Keratinocyte (primary cell): Measurements from ENCODE around the gene SERGEF.

Source experiments
- CTCF ChIP-seq, 3 experiments: IDR thresholded peaks in 1 of 3; conservative IDR thresholded peaks in 1 of 3; optimal IDR thresholded peaks in 1 of 3; 2 replicates in 2 of 3; 3 replicates in 1 of 3; pipeline versions ENCODE3 to v1.5.1; 2011; ENCODE audit warnings: low read length in 3 of 3, mild to moderate bottlenecking in 3 of 3, moderate library complexity in 2 of 3, control low read depth in 1 of 3, inconsistent platforms in 1 of 3; ENCODE audit not compliant: insufficient read depth in 2 of 3; ENCODE audit errors: extremely low read depth in 1 of 3
- EZH2 ChIP-seq: IDR thresholded peaks from one replicate; pipeline ENCODE4 v1.6.1; 2012; ENCODE audit warnings: inconsistent platforms, mild to moderate bottlenecking, low read length, moderate library complexity

DNA sequence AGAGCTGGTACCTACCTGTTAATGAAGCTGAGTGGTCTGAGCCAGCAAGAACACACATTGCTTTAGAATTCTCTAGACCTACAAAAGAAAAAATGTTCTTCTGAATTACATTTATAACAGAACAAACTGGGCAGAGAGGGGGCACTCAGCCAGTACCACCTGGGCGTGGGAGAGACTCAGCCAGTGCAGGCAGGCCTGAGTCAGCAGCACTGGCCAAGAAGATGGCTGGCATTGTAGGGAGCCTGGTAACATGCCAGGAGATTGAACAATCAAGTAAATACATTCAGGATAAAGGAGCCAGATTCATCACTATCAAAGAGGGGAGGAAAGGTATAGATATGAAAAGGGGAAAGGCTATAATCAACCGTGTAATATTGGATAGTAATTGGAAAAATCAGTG lies 19.9 kb downstream of the SERGEF start:
- TF ChIP-seq CTCF (optimal IDR thresholded peaks at IDR 0.05 in 1 of 3, IDR thresholded peaks at IDR 0.05 in 1 of 3, conservative IDR thresholded peaks at IDR 0.05 in 1 of 3; ENCODE audit: extremely low read depth in 1 of 3, insufficient read depth in 2 of 3, low read length in 3 of 3) (no peak), EZH2 (no peak)
